Stimulated activated CD8-positive, alpha-beta memory T cell treated with anti-CD3 and anti-CD28 coated beads, Interleukin-12 subunit alpha, Interleukin-12 subunit beta, amount 100 ng/mL, for 24 hours (primary cell): Measurements from ENCODE around the gene CCDC88B.
"Not testable (repeated sequence)": the region's sequence is repeated elsewhere in the genome, so short reads cannot be mapped to it uniquely, and the experiment has no call there.

Source experiments
- DNase-seq: peaks from one replicate; pipeline ENCODE4 v3.0.0-alpha.2; 2020; ENCODE audit errors: extremely low read depth

Gene CCDC88B

DNA sequence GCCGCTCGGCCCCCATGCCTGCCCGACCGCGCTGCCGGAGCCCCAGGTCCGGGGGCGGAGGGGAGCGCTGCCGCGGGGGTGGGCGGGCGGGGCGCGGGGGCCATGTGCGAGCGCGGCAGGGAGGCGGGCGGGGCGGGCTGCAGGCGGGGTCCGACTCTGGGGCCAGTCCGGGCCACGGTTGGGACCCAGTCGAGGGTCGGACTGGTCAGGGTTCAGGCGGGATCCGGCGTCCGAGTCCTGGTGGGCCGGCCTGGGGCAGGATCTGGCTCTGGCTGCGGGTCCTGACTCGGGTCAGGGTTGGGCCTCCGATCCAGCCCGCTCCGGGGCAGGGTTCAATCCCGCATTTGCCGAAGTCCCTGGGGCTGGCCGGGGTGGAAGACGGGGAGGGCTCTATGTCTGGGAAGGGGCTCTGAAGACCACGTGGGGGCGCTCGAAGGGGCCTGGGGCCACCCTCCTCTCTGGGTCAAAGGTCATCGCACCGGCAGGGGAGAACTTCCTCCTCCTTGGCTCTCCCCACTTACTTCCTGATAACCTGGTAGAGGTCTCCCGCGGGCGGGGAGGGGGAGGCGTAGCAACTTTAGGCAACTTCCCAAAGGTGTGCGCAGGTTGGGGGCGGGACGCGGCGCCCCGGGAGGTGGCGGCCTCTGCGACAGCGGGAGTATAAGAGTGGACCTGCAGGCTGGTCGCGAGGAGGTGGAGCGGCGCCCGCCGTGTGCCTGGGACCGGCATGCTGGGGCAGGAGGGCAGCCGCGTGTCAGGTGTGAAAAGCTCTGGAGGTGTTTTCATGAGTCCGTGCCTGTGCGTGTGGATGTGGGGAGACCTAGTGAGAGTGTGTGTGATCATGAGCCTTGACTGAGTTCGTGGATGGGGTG, 34.1 kb upstream of the CCDC88B start:
- peak; percentile 42 for DNase-seq

GRCh38 chr11:64306563-64306875, 33.5 kb upstream of the CCDC88B start:
- DNase-seq: no peak

- no peak for DNase-seq
Measured at GRCh38 chr11:64306876-64307622, 33.0 kb upstream of the CCDC88B start.

DNA sequence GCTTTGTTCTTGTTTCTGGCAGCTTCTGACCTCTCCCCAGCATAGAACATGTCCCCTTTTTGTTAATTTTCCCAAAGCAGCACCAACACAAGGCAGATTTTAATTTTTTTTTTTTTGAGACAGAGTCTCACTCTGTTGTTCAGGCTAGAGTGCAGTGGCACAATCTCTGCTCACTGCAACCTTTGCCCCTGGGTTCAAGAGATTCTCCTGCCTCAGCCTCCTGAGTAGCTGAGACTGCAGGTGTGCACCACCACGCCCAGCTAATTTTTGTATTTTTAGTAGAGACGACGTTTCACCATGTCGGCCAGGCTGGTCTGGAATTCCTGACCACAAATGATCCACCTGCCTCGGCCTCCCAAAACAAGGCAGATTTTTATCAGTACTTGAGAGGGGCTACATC, 32.2 kb upstream of the CCDC88B start:
- not testable (repeated sequence) for DNase-seq

GRCh38 chr11:64312947-64313346, 27.1 kb upstream of the CCDC88B start:
- no peak for DNase-seq

- DNase-seq: no peak
Measured at GRCh38 chr11:64313491-64314145, 26.4 kb upstream of the CCDC88B start.

- DNase-seq: no peak
Measured at GRCh38 chr11:64314146-64314804, 25.7 kb upstream of the CCDC88B start.

- no peak for DNase-seq
Measured at GRCh38 chr11:64314805-64315561, 25.0 kb upstream of the CCDC88B start.

- not testable (repeated sequence) for DNase-seq
Measured at GRCh38 chr11:64315667-64316526, 24.1 kb upstream of the CCDC88B start.

DNA sequence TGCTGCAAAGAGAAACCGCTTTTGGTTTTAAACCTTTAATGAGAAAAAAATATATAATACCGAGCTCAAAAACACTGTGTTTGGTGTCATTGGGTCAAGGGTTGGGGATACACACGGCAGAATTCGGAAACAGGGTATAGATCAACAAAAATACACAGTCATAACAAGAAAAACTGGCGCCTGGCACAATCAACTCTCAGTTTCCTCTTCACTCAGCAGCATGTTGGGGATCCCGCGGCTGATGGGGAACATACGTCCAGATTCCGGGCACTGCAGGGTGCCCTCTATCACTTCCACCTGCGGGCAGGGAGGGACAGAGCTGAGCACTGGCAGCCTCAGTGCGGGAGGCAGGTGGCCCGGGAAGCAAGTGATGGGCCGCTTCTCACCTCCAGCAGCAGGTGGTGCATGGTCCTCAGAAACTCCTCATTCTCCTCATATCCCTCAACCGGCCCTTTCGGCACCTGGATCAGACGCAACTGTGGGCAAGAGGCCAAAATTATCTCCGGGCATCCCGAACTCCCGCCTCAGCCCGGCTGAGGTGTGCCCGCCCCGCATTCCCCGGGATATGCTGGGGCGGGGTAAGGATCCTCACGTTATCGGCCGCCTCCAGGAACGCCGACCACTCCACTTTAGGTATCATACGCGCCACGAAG, 23.2 kb upstream of the CCDC88B start:
- DNase-seq: no peak

DNA sequence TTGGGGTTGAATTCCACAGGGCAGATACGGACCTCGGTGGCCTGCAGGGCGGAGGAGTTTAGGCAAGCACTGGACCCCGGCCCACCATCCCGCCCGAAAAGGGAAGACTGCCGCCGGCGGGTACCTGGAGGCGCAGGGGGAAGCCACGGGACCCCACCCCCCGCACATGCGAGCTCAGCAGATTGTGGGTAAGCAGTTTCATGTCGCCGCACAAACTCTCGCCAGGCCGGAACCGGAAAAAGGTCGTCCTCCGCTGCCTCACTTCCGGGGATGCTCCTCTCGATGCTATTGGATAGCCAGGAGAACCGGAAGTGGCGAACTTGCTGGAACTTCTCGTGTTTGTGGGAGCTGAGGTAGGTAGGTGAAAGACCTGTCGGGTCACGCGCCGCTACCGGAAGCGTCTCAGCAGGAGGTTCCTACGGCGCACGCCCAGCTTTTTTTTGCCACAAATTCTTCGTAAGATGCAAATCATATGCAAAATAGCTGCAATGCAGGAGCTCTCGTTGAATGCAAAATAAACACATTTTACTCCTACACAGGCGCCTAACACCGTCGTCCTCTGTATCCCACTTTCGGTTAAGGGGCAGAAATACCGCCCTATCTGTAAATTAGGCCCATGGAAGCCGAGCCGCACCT, 22.6 kb upstream of the CCDC88B start, which contains the start of gene TRMT112:
TSS of gene TRMT112 (minus strand) at position 235 of the 636 bp plus-strand sequence. CDS start at position 202, 33 bp downstream.
- DNase-seq: peak; percentile 92

DNA sequence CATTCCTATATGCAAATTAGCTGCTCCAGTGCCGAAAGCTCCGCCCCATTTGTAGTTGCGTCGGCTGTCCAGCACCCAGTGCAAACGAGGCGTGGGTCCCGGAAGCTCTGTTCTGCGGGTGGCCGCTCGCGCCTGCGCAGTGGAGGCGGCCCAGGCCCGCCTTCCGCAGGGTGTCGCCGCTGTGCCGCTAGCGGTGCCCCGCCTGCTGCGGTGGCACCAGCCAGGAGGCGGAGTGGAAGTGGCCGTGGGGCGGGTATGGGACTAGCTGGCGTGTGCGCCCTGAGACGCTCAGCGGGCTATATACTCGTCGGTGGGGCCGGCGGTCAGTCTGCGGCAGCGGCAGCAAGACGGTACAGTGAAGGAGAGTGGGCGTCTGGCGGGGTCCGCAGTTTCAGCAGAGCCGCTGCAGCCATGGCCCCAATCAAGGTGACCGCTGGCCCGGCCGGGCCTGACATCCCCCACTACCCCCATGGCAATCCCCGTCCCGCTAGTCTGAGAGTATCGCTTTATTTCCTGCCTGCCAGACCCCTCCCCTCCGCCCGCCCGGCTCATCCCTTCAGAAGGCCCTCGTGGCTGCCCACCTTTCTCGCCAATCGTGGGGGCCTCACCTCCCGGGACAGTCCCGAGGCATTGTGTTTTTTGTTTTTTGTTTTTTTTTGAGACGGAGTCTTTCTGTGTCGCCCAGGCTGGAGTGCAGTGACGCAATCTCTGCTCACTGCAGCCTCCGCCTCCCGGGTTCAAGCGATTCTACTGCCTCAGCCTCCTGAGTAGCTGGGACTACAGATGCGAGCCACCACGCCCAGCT, 21.8 kb upstream of the CCDC88B start, which contains the start of gene PRDX5:
TSS of gene PRDX5 (plus strand) at position 161 of the 805 bp plus-strand sequence. CDS start at position 256, 95 bp downstream.
- peak; percentile 82 for DNase-seq

GRCh38 chr11:64318766-64319761, 20.9 kb upstream of the CCDC88B start:
- DNase-seq: no peak

DNA sequence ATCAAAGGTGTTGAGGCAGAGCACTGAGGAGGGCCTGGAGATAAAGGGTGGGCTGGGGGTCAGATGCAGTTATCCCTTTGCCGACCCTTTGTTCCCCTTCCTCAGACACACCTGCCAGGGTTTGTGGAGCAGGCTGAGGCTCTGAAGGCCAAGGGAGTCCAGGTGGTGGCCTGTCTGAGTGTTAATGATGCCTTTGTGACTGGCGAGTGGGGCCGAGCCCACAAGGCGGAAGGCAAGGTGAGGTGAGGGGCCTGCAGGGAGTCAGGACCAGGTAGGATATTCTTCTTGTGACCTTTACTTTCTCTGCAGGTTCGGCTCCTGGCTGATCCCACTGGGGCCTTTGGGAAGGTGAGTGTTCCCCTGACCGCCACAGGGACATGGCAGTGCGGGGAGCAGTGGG, 19.4 kb upstream of the CCDC88B start:
- no peak for DNase-seq

DNA sequence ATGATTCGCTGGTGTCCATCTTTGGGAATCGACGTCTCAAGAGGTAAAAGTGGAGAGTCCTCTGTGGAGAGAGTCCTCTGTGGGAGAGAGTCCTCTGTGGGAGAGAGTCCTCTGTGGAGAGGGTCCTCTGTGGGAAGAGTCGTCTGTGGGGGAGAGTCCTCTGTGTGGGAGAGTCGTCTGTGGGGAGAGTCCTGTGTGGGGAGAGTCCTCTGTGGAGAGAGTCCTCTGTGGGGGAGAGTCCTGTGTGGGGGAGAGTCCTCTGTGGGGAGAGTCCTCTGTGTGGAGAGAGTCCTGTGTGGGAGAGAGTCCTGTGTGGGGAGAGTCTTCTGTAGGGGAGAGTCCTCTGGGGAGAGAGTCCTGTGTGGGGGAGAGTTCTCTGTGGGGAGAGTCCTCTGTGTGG, 19.0 kb upstream of the CCDC88B start:
- DNase-seq: no peak

DNA sequence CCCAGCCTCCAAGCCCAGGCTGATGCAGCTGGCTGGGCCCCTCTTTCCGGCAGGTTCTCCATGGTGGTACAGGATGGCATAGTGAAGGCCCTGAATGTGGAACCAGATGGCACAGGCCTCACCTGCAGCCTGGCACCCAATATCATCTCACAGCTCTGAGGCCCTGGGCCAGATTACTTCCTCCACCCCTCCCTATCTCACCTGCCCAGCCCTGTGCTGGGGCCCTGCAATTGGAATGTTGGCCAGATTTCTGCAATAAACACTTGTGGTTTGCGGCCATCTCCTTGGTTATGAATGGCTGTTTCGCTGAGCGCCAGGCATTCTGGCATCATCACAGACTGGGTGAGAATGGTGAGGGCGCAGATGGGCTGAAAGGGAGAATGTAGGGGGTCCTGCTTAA, 18.5 kb upstream of the CCDC88B start:
- no peak for DNase-seq

GRCh38 chr11:64322925-64323260, 17.1 kb upstream of the CCDC88B start:
- DNase-seq: no peak
